WTC11 (cell line): Measurements from ENCODE around the gene SMYD3. TPM values are rescaled to one million over a fixed set of nuclear protein-coding genes. Genes with fewer than 3 reads are reported as not detected.
A peak's percentile ranks its signal among the peaks of the same experiment; 100 is the strongest.

Experiments used
- ATAC-seq: fragments of 200-7000 bp; cut with Tn5 transposase; 2 replicates; pipeline ENCODE4 v1.10.0; 2021; ENCODE audit warnings: mild to moderate bottlenecking, moderate library complexity
- CTCF ChIA-PET: fragments of 300-600 bp; sonication (Branson Sonifier 250); formaldehyde crosslinking; loops from one replicate; lab custom pipeline; 2021; ENCODE audit warnings: antibody characterized with exemption; lab: Charles Lee
- POLR2A ChIA-PET: fragments of 350-600 bp; sonication (Branson Sonifier 250); formaldehyde crosslinking; loops from one replicate; lab custom pipeline; 2021; ENCODE audit warnings: antibody characterized with exemption; lab: Charles Lee
- DNase-seq: peaks from one replicate; pipeline ENCODE4 v3.0.0; 2021; ENCODE audit warnings: low spot score
- H3K27ac Mint-ChIP-seq: 2 replicates; pipeline ENCODE4 v1.8.0; 2021; ENCODE audit warnings: mixed read lengths
- H3K27me3 Mint-ChIP-seq: 2 replicates; pipeline ENCODE4 v1.8.0; 2021; ENCODE audit warnings: low read depth, mild to moderate bottlenecking, moderate library complexity, mixed read lengths
- H3K36me3 Mint-ChIP-seq: 2 replicates; pipeline ENCODE4 v1.8.0; 2021; ENCODE audit warnings: mixed read lengths
- H3K4me1 Mint-ChIP-seq: 2 replicates; pipeline ENCODE4 v1.8.0; 2022; ENCODE audit warnings: mixed read lengths
- H3K4me3 Mint-ChIP-seq: 2 replicates; pipeline ENCODE4 v1.8.0; 2021; ENCODE audit warnings: mild to moderate bottlenecking, moderate library complexity, mixed read lengths
- H3K9me3 Mint-ChIP-seq: 2 replicates; pipeline ENCODE4 v1.8.0; 2021; ENCODE audit warnings: mixed read lengths
- ARID4B ChIP-seq: sonication (generic); formaldehyde crosslinking; IDR thresholded peaks from 2 replicates; pipeline ENCODE4 v1.8.0; 2023; ENCODE audit warnings: missing genetic modification reagents, mild to moderate bottlenecking, borderline replicate concordance
- CBFB ChIP-seq: sonication (generic); formaldehyde crosslinking; IDR thresholded peaks from 2 replicates; pipeline ENCODE4 v1.8.1; 2022; ENCODE audit warnings: mild to moderate bottlenecking, low read depth, missing genetic modification reagents
- CREM ChIP-seq: sonication (generic); formaldehyde crosslinking; IDR thresholded peaks from 2 replicates; pipeline ENCODE4 v1.8.1; 2022; ENCODE audit warnings: mild to moderate bottlenecking, missing genetic modification reagents, moderate library complexity
- JAZF1 ChIP-seq: fragments of 250-450 bp; sonication (Bioruptor Pico); IDR thresholded peaks from 2 replicates; pipeline ENCODE4 v1.9.0; 2021; ENCODE audit warnings: moderate library complexity, mild to moderate bottlenecking, inconsistent platforms
- MLX ChIP-seq: sonication (generic); formaldehyde crosslinking; IDR thresholded peaks from 2 replicates; pipeline ENCODE4 v1.8.1; 2023; ENCODE audit warnings: mild to moderate bottlenecking, missing genetic modification reagents, moderate library complexity
- RORB ChIP-seq: fragments of 250-450 bp; sonication (Bioruptor Pico); IDR thresholded peaks from 2 replicates; pipeline ENCODE4 v1.9.0; 2021; ENCODE audit warnings: mild to moderate bottlenecking
- SMAD4 ChIP-seq: sonication (generic); formaldehyde crosslinking; IDR thresholded peaks from 2 replicates; pipeline ENCODE4 v1.8.0; 2022; ENCODE audit warnings: mild to moderate bottlenecking, missing genetic modification reagents
- TEAD4 ChIP-seq: sonication (generic); formaldehyde crosslinking; IDR thresholded peaks from 2 replicates; pipeline ENCODE4 v1.8.0; 2022; ENCODE audit warnings: mild to moderate bottlenecking, missing genetic modification reagents
- USF2 ChIP-seq: sonication (generic); formaldehyde crosslinking; IDR thresholded peaks from 2 replicates; pipeline ENCODE4 v1.8.1; 2023; ENCODE audit warnings: mild to moderate bottlenecking, missing genetic modification reagents, moderate library complexity
- ZBTB21 ChIP-seq: sonication (generic); formaldehyde crosslinking; IDR thresholded peaks from 2 replicates; pipeline ENCODE4 v1.8.1; 2023; ENCODE audit warnings: mild to moderate bottlenecking, missing genetic modification reagents, borderline replicate concordance
- ZNF219 ChIP-seq: sonication (generic); formaldehyde crosslinking; IDR thresholded peaks from 2 replicates; pipeline ENCODE4 v1.8.0; 2023; ENCODE audit warnings: missing genetic modification reagents, mild to moderate bottlenecking, borderline replicate concordance
- ZNF232 ChIP-seq: sonication (generic); formaldehyde crosslinking; IDR thresholded peaks from 2 replicates; pipeline ENCODE4 v1.8.0; 2022; ENCODE audit warnings: mild to moderate bottlenecking, missing genetic modification reagents
- ZNF263 ChIP-seq: sonication (generic); formaldehyde crosslinking; IDR thresholded peaks from 2 replicates; pipeline ENCODE4 v1.8.1; 2022; ENCODE audit warnings: low read depth, mild to moderate bottlenecking, moderate library complexity, missing genetic modification reagents
- ZNF396 ChIP-seq: fragments of 250-450 bp; sonication (Bioruptor Pico); IDR thresholded peaks from 2 replicates; pipeline ENCODE4 v1.8.0; 2021; ENCODE audit warnings: mild to moderate bottlenecking, moderate library complexity, borderline replicate concordance
- total RNA-seq: library from RNA; stranded (reverse); gene quantifications from 3 replicates; pipeline ENCODE4 v1.2.3, GENCODE V29; 2021
- TF ChIP-seq, protein P1 (sequence below): fragments of 200-600 bp; IDR thresholded peaks from 2 replicates; pipeline ENCODE4 v1.8.0; 2022; ENCODE audit warnings: antibody characterized with exemption
- TF ChIP-seq, protein P2 (sequence below): sonication (generic); formaldehyde crosslinking; IDR thresholded peaks from 2 replicates; pipeline ENCODE4 v1.8.1; 2023; ENCODE audit warnings: mild to moderate bottlenecking, missing genetic modification reagents

Gene SMYD3
- total RNA-seq, 1 experiment from 2014 or later: 21.4 TPM

DNA sequence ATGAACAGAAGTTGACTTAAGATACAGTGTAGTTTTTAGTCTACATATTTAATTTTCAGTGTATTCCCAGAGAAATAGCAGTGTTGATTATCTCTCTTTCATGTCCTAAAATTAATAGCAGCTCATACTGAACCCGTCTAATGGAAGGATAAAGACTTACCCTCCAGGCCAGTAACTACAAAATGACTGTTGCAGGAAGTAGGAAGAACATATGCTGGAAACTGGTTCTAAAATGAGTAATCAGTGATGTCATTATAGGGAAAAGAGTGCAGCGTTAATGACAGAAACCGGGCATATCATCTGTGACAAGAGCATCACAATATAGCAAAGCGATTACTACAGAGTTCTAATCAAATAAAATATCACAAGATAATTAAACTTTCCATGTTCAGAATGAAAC is 385.5 kb downstream of the SMYD3 start (continued):
- no peak for TF ChIP-seq ARID4B
- no peak for TF ChIP-seq ZNF263 (CRISPR knock-in tag)
- TF ChIP-seq TEAD4: no peak
- TF ChIP-seq USF2 (CRISPR knock-in tag): no peak

DNA sequence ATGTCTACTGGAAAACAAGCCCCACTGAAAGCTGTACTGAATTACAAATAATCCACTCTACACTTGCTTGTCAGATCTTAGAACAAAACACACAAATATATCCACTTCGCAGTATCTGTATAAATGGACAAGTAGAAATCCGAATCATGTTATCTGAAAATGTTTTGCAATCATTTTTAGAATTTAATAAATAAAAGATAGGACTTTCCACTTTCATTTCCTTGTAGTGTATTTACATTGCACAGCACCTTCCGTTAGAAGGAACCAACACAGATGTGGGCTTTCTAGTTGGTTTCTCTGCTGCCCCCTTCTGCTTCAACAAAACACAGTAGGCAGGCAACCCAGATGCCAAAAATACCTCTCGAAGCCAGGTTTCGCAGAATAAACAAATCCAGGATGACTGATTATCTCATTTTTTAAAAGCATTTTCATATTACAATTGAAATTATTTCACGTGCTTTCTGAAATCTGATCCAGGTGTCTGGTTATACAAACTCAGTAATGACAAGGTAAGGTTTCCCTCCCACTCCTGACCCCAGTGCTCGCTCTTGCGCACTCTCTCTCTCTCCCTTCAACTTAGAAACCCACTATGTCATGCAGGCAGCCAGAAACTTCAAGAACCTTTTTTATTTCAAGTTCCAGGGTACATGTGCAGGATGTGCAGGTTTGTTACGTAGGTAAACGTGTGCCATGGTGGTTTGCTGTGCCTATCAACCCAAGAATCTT is 389.9 kb downstream of the SMYD3 start:
- Mint-ChIP-seq H3K4me1 (peaks cover 10% of the 10 kb centered on the region), H3K27me3 (no peaks in the 10 kb centered on the region), H3K4me3 (no peak overlapping the region), H3K36me3 (no peaks in the 10 kb centered on the region), H3K27ac (no peak overlapping the region), H3K9me3 (no peaks in the 10 kb centered on the region)
- ATAC-seq: peak; percentile 83
- TF ChIP-seq JAZF1 (CRISPR knock-in tag): no peak
- TF ChIP-seq, protein P1, sequence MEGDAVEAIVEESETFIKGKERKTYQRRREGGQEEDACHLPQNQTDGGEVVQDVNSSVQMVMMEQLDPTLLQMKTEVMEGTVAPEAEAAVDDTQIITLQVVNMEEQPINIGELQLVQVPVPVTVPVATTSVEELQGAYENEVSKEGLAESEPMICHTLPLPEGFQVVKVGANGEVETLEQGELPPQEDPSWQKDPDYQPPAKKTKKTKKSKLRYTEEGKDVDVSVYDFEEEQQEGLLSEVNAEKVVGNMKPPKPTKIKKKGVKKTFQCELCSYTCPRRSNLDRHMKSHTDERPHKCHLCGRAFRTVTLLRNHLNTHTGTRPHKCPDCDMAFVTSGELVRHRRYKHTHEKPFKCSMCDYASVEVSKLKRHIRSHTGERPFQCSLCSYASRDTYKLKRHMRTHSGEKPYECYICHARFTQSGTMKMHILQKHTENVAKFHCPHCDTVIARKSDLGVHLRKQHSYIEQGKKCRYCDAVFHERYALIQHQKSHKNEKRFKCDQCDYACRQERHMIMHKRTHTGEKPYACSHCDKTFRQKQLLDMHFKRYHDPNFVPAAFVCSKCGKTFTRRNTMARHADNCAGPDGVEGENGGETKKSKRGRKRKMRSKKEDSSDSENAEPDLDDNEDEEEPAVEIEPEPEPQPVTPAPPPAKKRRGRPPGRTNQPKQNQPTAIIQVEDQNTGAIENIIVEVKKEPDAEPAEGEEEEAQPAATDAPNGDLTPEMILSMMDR: 0 out of 2 replicates have a peak, but pooled peaks have one; percentile 24
- DNase-seq: peak; percentile 36
- CTCF ChIA-PET: no interaction called here
- POLR2A ChIA-PET: no interaction called here

GRCh38 chr1:246114369-246114768 is 392.7 kb downstream of the SMYD3 start:
- DNase-seq (no peak), ATAC-seq (peak; percentile 41; the same call in 1 of the 2 replicates)
- POLR2A ChIA-PET: no interaction called here
- H3K27ac Mint-ChIP-seq: peak overlapping the region; percentile 42; the same call in 1 of the 2 replicates
- peaks cover 10% of the 10 kb centered on the region for H3K4me1 Mint-ChIP-seq
- peaks cover 23% of the 10 kb centered on the region for H3K9me3 Mint-ChIP-seq
- H3K27me3 Mint-ChIP-seq: no peaks in the 10 kb centered on the region
- H3K4me3 Mint-ChIP-seq: no peak overlapping the region
- peaks cover 16% of the 10 kb centered on the region for H3K36me3 Mint-ChIP-seq
- CTCF ChIA-PET: no interaction called here
- TF ChIP-seq ZNF219 (no peak), ZBTB21 (CRISPR knock-in tag) (no peak), CREM (CRISPR knock-in tag) (no peak), SMAD4 (CRISPR knock-in tag) (no peak), ZNF396 (no peak), ARID4B (no peak), MLX (no peak), CBFB (CRISPR knock-in tag) (no peak), RORB (CRISPR knock-in tag) (no peak), ZNF232 (CRISPR knock-in tag) (no peak)
- TF ChIP-seq, protein P1: no peak
- TF ChIP-seq, protein P2, sequence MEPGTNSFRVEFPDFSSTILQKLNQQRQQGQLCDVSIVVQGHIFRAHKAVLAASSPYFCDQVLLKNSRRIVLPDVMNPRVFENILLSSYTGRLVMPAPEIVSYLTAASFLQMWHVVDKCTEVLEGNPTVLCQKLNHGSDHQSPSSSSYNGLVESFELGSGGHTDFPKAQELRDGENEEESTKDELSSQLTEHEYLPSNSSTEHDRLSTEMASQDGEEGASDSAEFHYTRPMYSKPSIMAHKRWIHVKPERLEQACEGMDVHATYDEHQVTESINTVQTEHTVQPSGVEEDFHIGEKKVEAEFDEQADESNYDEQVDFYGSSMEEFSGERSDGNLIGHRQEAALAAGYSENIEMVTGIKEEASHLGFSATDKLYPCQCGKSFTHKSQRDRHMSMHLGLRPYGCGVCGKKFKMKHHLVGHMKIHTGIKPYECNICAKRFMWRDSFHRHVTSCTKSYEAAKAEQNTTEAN: no peak
